ENCODE results near the gene FFAR2. TPM values are rescaled to one million over a fixed set of nuclear protein-coding genes. Genes with fewer than 3 reads are reported as not detected.

Gene FFAR2
- total and polyA plus RNA-seq, 9 of the 15 experiments (the other 6 are each of a cell fraction or from before 2014, with no cell fraction given): not detected

GRCh38 chr19:35417713-35418534, 30.1 kb upstream of the FFAR2 start (continued):
- no peak for TF ChIP-seq PURB (CRISPR knock-in tag; IDR thresholded peaks at IDR 0.05; ENCODE audit: low read depth)
- TF ChIP-seq KDM1A (IDR thresholded peaks at IDR 0.05): no peak
- no peak for TF ChIP-seq PTRF (tag; IDR thresholded peaks at IDR 0.05)
- TF ChIP-seq PHF21A (IDR thresholded peaks at IDR 0.05; ENCODE audit: borderline replicate concordance, low read depth): no peak
- TF ChIP-seq HDAC8 (tag; IDR thresholded peaks at IDR 0.05): no peak
- TF ChIP-seq ZZZ3 (IDR thresholded peaks at IDR 0.05): no peak
- TF ChIP-seq RAD51 (IDR thresholded peaks at IDR 0.05; ENCODE audit: borderline replicate concordance, low read depth): no peak
- TF ChIP-seq, protein P1, sequence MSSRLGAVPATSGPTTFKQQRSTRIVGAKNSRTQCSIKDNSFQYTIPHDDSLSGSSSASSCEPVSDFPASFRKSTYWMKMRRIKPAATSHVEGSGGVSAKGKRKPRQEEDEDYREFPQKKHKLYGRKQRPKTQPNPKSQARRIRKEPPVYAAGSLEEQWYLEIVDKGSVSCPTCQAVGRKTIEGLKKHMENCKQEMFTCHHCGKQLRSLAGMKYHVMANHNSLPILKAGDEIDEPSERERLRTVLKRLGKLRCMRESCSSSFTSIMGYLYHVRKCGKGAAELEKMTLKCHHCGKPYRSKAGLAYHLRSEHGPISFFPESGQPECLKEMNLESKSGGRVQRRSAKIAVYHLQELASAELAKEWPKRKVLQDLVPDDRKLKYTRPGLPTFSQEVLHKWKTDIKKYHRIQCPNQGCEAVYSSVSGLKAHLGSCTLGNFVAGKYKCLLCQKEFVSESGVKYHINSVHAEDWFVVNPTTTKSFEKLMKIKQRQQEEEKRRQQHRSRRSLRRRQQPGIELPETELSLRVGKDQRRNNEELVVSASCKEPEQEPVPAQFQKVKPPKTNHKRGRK (tag; IDR thresholded peaks at IDR 0.05): no peak

- ATAC-seq (no peak), DNase-seq (ENCODE audit: extremely low read depth in 1 of 4, low spot score in 3 of 4) (no peak), FAIRE-seq (no peak)
- H3K4me3 ChIP-seq: no peak overlapping the region
- no peak overlapping the region for H2AFZ ChIP-seq (ENCODE audit: low read depth, low read length)
- intact Hi-C loops (cut with micrococcal nuclease) (no loop called here), in situ Hi-C loops (cut with MboI) (no loop called here)
- no peaks in the 10 kb centered on the region for H3K79me2 ChIP-seq (ENCODE audit: control insufficient read depth, insufficient read depth, low read length)
- H3K4me1 ChIP-seq (replicated peaks in 1 of 2; ENCODE audit: control insufficient read depth in 2 of 2, insufficient read depth in 2 of 2, low read length in 2 of 2): peaks cover 0 to 6% of the 10 kb centered on the region in 2 experiments; a peak in 2 of 5 replicates
- peaks cover 46 to 71% of the 10 kb centered on the region in 2 experiments; a peak in 4 of 5 replicates for H3K27me3 ChIP-seq (ENCODE audit: control insufficient read depth in 2 of 2, insufficient read depth in 2 of 2, low read length in 2 of 2)
- H4K20me1 ChIP-seq (replicated peaks; ENCODE audit: control insufficient read depth, insufficient read depth, low read length): 0 out of 2 replicates have a peak, but pooled peaks cover 4% of the 10 kb centered on the region
- H3K36me3 ChIP-seq (ENCODE audit: control insufficient read depth, insufficient read depth, low read length): no peaks in the 10 kb centered on the region
- ChIA-PET CTCF (ENCODE audit: low intra/inter-chr PET ratio) (no interaction called here), POLR2A (no interaction called here)
- H3K9ac ChIP-seq (ENCODE audit: insufficient read depth in 1 of 2, low read depth in 2 of 2, low read length in 2 of 2): no peak overlapping the region
- H3K9me3 ChIP-seq (replicated peaks; ENCODE audit: control insufficient read depth, insufficient read depth, low read depth, low read length): no peaks in the 10 kb centered on the region
- 3% methylated on average over 3 of the region's 3 CpGs for WGBS (ENCODE audit: insufficient coverage, low coverage, missing lambda C conversion rate)
- no peak overlapping the region for H3K4me2 ChIP-seq (ENCODE audit: insufficient read depth, low read length)
- H3K9me1 ChIP-seq (ENCODE audit: control insufficient read depth, insufficient read depth, low read length): no peaks in the 10 kb centered on the region
- H3K27ac ChIP-seq (ENCODE audit: extremely low read depth, low read depth, low read length): no peak overlapping the region
- BruUV-seq (replicated peaks): no TSS peak
- TF ChIP-seq, protein P2, sequence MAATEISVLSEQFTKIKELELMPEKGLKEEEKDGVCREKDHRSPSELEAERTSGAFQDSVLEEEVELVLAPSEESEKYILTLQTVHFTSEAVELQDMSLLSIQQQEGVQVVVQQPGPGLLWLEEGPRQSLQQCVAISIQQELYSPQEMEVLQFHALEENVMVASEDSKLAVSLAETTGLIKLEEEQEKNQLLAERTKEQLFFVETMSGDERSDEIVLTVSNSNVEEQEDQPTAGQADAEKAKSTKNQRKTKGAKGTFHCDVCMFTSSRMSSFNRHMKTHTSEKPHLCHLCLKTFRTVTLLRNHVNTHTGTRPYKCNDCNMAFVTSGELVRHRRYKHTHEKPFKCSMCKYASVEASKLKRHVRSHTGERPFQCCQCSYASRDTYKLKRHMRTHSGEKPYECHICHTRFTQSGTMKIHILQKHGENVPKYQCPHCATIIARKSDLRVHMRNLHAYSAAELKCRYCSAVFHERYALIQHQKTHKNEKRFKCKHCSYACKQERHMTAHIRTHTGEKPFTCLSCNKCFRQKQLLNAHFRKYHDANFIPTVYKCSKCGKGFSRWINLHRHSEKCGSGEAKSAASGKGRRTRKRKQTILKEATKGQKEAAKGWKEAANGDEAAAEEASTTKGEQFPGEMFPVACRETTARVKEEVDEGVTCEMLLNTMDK (IDR thresholded peaks at IDR 0.05; ENCODE audit: borderline replicate concordance, insufficient read depth, low read depth, low read length, poor library complexity, severe bottlenecking): no peak
- TF ChIP-seq ZNF57 (CRISPR knock-in tag; IDR thresholded peaks at IDR 0.05) (no peak), MXD1 (CRISPR knock-in tag; IDR thresholded peaks at IDR 0.05; ENCODE audit: borderline replicate concordance, poor library complexity, severe bottlenecking) (no peak), ETV6 (IDR thresholded peaks at IDR 0.05; ENCODE audit: borderline replicate concordance in 1 of 2, low read depth in 2 of 2, low read length in 1 of 2) (no peak), ETV6 (CRISPR knock-in tag; IDR thresholded peaks at IDR 0.05; ENCODE audit: borderline replicate concordance) (no peak), U2AF1 (optimal IDR thresholded peaks at IDR 0.05; ENCODE audit: low read depth, low read length) (no peak), ZNF12 (CRISPR knock-in tag; IDR thresholded peaks at IDR 0.05) (no peak), HNRNPUL1 (IDR thresholded peaks at IDR 0.05; ENCODE audit: low read length) (no peak)
Measured at GRCh38 chr19:35419046-35419445, 29.0 kb upstream of the FFAR2 start.
